ENCODE data around the gene SPG7.

SPG7 gene

DNA sequence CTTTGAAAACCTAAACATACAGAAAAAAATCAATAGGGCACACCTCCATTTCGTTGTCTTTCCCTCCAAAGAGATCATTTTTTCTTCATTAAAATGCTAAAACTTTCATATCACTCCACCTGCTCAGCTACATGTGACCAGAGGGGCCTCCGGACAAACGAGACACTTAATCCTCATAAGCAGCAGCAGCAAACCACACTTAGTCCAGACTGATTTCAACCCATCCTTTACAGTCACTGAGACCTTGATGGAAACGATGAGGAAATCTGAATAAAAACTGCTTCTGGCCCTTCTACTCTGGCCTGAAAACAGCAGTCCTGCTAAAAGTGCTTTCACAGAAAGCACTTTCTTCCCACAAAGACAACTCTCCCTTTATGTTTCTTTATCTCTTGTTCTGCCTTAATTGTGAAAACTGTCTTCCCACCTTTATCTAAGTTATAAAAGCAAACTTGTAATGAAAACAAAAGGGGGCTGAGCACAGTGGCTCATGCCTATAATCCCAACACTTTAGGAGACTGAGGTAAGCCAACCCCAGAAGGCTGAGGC, 22.4 kb upstream of the SPG7 start:
- DNase-seq, result no peak

DNA sequence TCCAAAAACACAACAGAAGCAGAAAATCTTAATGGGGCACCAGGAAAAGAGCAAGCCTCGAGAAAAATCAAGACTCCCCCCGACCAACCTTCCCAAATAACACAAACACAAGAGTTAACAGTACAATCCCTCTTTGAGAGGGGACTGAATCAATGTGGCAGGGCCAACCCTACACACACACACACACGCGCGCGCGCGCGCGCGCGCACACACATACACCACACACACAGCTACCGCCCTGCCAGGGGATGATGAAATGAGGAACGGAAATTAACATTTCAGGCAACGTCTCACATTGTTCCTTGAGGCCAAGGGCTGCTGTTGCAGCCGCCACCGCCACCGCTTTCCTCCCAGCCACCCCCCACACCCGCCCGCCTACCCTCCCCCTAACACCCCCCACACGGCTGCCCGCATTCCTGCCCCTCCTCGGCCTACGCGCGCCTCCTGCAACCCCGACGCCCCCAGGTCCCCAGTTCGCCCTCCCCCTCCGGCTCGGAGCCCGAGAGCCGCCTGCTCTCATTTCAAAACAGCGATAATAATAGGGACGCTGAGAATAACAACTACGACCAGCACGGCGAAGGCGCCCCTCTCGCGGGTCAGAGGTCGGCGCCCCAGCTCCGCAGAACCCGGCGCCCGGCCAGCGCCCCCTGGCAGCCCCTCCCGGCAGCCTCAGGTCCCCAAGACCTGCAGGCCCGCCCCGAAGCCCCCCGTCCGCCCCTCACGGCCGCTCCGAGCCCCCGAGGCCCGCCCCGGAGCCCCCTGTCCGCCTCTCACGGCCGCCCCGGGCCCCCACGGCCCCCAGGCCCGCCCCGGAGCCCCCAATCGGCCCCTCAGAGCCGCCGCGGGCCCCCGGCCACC, 18.9 kb upstream of the SPG7 start:
- DNase-seq, result peak; percentile 73 to 90

DNA sequence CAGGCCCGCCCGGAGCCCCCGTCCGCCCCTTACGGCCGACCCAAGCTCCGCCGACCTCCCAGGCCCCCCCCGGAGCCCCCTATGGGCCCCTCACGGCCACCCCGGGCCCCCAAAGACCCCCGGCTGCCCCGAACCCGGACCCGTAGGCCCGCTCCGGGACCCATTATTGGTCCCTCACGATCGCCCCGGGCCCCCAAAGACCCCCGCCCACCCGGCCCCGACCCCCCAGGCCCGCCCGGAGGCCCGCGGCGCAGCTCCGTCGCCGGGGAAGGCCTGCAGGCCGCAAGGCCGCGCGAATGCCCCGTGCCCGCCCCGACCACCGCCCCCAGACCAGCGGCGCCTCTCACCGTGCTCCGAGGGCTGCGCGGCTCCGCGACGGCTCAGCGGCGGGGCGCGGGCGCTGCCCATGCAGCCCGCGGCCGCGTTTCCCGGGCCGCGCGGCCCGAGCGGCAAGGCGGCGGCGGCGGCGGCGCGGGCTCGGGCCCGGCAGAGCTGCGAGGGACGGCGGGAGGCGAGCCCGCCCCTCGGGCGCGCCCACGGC, 18.2 kb upstream of the SPG7 start:
- DNase-seq, result no peak

DNA sequence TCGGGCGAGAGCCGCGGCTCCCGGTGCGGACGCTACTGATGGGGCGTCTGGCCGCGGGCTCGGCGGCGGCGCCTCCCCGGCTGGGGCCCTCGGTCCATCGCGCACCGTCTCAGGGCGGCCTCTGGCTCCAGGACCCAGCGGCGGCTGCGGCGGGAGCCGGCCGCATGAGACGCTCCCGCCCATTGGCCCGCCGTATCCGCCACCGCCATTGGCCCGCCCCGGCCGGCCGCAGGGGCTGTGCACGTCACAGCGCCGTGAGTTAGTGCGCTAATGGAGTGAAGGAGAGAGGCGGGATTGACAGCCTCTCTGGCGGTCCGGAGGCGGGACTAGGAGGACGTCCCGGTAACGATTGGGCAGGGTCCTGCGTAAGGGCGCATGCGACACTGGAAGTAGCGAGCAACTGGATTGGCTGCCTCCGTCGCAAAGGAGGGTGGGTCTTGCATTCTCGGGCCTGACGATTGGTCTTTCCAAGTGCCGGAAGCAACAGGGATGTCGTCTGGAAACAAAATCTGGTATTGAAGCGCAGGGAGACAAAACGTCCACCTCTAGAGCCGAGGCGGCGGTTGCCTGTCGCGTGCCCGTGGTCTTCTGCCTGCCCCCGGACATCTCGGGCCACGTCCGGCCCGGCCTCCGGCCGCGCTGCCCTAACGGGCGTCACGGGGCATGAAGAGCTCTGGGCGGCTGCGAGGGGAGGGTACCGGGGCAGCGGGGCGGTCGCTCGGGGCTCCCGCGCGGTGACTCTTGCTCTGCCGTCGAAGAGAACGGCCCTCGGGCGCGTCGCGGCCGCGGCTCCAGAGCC, 17.6 kb upstream of the SPG7 start, which contains the start of gene ANKRD11:
Gene ANKRD11, minus strand, starts transcription at position 123 of the 799 bp plus-strand sequence. CDS start 173,542 bp downstream, outside the sequence.
- peak; percentile 92 to 100 for DNase-seq

DNA sequence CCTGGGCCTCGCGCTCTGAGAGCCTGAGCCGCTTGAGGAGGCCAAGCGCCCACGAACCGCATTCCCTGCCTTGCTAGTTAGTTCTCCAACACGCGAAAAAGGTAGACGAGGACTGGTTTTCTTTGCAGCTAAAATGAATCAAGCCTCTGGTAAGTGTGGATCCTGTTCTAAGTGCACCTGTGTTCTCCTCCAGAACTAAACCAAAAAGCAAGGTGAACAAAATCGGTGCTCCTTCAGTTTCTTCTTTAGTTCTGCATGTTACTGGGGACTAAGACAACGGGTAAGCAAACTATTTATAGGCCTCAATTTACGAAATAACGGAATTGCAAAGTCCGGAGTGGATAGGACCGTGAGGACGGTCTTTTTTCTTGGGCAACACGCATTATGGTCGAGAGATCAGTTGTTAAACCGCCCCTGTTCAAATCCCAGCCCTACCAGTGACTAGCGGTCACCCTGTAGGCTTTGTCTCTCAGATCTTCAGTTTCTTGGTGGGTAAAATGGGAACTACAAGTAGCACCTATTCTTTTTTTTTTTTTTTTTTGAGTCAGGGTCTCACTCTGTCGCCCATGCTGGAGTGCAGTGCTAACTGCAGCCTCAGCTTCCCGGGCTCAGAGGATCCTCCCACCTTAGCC, 16.8 kb upstream of the SPG7 start:
- DNase-seq, result no peak

DNA sequence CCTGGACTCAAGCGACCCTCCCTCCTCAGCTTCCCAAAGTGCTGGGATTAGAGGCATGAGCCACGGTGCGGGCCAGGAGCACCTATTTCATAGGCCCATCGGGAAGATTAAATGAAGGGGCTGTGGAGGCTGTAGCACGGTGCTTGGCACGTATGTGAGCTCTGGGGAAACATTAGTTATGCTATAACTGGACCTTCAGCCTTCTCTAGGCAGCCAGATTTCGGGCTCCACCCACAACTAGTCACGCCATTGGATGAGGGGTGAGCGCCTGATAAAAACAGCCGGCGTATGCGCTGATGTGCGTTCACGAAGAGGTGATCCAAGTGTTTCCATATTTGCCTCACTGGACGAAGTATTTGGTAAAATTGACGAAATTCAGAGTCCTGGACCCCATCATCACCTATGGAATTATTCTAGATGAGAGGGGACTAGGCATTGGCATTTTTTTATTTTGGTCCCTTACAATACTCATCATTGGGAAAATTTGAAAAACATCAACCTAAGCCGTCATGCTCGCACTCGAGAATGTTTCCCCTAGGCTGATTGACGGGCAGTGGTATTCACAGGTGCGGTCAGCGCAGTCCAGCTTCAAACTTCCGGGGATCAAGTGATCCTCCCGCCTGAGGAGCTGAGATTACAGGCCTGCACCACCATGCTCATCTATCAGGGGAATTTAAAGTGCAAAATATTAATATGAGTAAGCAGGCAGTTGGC, 16.1 kb upstream of the SPG7 start:
- DNase-seq, result no peak

DNA sequence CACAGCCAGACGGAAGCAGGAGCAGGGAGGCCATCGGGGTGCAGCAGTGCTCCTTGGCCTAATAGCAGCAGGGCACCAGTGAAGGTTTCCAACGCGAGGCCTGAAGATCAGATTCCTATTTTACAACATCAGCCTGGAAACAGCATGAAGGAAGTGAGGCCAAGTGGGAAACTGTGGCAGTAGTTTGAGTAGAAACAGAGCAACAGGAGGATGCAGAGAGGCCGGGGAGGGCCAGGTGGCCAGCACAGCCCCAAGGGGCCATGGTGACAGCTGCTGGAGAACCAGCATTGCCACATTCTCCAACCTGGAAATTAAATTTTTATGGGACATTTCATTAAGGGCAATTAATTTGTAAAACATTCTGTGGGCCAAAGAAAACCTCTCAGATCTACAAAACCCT, 14.4 kb upstream of the SPG7 start:
- no peak for DNase-seq

DNA sequence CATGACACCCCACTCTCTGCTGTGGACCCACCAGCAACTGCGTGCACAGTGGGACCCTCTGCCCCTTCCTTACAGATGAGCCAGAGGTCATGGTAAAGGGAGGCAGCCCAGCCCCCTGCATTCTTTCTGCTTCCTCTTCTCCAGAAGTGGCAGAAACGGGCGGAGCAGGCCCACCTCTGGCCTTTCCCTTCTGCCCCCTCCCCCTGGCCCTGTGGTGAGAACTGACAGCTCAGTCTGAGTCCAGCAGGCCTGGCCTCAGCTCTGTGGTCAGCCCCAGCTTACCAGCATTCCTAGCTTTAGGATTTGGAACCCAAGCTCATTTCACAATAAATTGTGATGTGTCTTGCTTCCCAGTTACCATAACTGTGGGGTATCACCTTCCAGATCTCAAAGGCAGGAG, 13.1 kb upstream of the SPG7 start:
- no peak for DNase-seq

DNA sequence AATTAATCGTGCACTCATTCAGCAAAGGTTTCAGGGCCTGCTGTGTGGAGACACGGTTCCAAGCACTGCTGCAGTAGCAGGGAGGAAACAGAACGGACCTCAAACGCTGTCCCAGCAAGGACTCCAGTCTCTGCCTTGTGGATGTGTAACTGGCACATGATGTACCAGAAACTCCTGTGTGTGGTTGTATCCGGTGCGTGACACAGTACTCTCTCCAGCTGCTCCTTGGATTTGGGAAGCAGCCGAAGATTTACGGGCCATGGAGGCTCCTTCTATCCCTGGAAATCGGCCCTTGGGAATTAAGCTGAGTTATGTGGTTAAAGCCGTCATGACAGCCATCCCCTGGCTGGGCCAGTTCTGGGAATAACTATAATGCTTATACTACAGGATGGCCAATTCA, 9.4 kb upstream of the SPG7 start:
- no peak for DNase-seq

DNA sequence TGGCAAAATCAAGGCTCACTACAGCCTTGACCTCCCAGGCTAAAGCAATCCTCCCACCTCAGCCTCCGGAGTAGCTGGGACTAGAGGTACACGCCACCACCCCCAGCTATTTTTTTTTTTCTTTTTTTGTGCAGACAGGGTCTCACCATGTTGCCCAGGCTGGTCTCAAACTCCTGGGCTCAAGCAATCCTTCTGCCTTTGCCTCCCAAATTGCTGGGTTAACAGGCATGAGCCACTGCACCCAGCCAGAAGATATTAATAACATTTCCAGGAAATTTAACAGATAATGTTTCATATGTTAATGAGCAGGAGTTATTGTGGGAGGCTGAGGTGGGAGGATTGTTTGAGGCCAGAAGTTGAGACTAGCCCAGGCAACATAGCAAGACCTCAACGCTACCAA, 8.4 kb upstream of the SPG7 start:
- DNase-seq, result no peak

DNA sequence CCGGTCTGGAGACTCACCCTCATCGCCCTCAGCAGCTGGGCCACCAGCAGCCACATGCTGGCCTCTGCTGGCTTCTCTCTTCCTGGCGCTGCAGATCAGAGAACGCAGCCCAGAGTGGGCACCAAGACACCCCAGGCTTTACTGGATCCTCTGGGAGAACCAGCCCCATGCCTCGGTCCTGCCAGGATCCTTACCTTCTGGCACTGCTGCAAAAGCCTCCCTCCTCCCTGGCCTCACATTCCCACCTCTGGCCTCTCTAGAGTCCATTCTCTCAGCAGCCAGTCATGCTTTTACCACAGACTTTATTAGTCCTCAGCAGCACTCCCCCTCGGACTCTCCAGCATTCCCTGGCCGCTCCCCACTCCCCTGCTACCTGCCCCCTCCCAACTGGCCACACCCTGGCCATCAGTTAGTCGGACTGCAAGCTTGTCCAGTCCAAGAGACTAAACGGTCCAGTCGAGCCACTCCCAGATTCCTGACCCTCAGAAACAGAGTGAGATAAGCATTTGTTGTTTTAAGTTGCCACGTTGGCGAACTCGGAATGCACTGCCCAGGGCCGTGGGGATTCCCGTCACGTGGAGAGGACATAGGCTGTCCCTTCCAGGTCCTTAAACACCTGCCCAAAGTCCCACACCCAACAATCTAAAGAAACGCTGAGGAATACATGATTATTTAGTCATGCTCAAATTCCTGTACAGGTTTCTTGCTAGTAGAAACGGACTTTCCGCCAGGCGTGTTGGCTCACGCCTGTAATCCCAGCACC, 5.9 kb upstream of the SPG7 start:
- no peak for DNase-seq

DNA sequence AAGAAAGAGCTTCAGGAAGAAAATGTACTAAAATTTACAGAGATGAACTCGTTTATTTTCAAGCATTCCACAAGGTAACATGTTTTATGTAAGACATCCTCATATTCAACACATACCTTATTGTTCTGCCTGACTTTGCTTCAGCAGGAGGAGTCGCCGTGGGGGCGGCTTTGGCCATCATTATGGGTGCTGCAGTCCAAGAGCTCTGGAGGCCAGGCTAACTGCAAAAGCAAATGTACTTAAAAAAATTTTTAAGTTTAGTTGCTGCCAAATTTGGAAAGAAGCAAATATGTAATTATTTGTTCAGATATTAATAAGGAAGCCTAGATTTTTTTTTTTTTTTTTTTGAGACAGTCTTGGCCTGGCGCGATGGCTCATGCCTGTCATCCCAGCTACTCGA, 4.1 kb upstream of the SPG7 start:
- DNase-seq, result no peak

DNA sequence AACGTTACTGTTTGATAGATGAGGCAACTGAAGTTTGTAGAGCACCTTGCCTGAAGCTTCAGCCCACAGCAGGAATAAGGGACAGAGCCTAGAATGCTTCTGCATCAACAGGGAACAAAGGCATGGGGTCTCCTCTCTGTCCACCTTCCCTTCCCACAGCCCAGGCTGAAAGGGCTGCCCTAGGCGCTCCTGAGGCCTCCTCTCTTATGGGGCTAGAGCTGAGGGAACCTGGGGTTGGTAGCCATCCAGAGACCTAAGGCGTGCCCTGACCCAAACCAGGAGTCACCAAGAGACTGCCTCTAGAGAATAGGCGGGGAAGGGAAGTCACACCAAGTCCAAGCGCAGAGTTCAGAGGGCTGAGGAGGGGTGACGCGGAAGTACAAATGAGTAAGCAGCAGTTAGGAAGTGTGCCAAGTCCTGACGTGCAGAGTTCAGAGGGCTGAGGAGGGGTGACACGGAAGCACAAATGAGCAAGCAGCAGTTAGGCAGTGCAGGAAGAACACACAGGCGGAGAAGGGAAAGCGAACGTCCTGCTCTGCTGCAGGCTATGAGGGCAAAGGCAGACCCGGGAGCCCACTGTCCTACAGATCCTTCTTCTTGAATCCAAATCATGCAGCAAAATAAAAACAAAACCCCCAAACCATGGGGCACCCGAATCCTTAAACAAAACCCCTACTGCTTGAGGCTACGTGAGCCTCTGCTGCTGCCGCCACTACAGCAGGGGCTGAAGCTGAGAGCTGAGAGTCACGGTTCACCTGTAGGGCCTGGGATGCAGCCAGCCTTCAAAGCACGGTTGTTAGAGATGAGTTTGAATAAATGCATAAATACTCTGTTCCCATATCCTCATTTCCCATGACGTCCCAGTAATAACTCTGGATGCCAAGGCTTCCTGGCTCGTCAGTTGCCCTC, 2.7 kb upstream of the SPG7 start:
- peak; percentile 74 to 90 for DNase-seq

DNA sequence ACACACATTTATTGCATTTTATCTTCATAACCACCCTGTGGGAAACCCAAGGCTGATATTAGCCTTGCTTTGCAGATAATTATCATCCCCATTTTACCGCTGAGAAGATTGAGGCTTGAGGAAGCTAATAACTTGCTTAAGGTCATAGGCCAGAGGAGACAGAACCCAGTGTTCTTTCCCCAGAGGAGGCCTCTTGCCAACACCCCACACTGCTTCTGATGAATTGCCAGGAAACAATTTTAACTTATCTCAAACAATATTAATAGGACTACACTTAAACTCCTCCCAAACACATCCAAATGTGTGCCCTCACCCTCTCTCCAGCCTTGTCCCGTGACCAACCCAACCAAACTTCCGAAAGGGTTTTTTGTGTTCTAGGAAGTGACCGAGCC, 2.1 kb upstream of the SPG7 start:
- DNase-seq, result no peak

DNA sequence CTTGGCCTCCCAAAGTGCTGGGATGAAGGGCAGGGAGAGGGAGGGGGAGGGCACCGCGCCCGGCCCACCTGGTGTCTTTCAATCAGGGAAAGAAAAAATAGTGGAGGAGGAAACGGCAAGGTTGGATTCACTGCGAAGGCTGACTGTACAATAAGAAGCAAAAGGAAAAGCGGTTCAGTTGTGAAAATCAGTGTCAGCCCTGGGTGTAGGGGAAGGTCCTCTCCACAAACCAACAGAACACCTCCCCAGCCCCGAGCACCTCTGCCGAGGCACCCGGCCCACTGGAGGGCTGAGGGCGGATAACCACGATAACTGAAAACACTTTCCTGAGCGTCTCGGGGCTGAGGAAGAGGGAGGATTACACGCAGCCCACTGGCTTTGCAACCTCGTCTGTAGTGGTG, 1.4 kb upstream of the SPG7 start:
- DNase-seq, result no peak

DNA sequence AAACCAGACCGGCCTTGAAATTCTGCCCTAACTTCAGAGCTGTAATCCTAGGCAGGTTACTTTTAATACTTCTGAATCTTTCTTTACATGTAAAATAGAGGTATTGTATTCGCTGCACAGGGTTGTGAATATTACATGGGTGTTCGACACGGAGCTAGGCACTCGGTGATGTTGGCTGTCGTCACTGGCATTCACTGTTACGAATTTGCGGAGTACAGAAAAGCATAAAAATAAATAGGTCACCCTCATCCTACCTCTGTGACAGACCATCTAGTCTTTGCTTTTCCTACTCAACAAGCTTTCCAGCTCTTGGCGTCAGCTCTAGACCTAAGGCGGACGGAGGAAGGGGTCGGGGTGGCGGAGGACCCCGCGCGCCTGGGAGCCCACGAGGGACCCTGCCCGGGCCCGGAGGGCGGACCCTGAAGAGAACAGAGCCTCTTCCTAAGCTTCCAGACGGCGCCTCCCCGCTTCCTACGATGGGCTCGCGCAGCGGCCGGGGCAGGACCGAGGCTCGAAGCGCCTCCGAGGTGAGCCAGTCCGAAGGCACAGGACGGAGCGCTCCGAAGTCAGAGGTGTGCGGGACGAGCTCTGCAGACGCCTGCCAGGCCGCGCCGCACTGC, 879 bp upstream of the SPG7 start:
- no peak for DNase-seq

DNA sequence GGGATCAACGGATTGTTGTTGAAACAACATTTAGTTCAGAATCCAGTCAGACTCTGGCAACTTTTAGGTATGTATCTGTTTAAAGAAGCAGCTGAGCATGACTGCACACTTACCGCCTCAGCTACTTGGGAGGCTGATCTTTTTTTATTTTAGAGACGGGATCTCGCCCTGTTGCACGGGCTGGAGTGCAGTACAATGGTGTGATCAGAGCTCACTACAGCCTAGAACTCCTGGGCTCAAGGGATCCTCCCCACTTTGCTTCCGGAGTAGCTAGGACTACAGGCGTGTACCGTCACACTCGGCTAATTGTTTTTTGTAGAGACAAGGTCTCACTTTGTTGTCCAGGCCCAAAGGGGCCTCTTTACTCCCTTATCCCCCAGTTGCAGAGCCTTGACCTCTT, 2.3 kb downstream of the SPG7 start:
- no peak for DNase-seq

DNA sequence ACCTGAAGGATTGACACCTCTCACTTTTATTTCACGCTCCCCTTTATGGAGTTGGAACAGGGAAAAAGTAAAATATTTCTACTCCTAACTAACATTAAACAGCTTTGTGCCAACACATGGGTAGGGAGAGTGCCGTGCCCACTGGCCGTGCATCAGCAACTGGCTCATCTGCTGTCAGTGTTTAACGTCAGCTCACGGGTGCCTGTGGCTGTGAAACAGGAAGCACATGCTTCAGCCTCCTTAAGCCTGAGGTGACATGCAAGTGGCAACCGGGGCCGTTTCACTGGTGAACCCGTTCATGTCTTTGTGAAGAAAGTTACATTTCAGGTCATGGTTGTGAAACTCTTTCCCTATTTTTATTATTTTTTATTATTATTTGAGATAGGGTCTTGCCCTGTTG, 3.2 kb downstream of the SPG7 start:
- no peak for DNase-seq

DNA sequence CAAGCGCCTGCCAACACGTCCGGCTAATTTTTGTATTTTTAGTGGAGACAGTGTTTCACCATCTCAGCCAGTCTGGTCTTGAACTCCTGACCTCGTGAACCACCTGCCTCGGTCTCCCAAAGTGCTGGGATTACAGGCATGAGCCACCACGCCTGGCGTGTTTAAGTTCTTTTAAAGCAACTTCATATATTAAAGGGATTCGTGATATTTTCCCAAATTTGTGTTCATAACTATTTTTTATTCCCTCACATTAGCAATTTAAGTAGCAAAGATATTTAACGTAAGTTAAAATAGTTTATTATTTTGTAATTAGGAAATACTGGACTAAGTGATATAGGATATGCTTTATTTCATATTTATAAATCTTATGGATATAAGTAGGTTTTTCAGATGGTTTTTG, 4.2 kb downstream of the SPG7 start:
- no peak for DNase-seq

DNA sequence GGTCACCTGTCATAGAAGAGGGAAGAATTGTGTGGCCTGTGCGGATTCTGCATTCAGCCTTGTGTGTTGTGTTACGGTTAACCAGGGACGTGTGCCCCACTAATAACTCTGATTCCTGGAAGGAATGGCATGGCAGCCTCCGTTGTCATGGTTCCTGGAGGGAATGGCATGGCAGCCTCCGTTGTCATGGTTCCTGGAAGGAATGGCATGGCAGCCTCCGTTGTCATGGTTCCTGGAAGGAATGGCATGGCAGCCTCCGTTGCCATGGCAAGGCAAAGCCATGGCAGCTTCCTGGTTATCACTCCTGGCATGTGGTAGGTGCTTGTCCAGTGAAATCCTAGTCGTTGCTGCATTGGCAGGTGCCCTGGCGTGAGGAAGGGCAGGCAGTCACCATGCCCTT, 8.9 kb downstream of the SPG7 start:
- no peak for DNase-seq
